AG09319 (cell line): ENCODE measurements around the gene TANGO6.

Experiments used
- DNase-seq: peaks from one replicate; pipeline ENCODE4 v3.0.0-alpha.2; 2010; ENCODE audit warnings: low read depth; ENCODE audit errors: extremely low read depth
- TF ChIP-seq, protein P1 (sequence below): IDR thresholded peaks from 2 replicates; pipeline ENCODE4 v1.5.1; 2011; ENCODE audit warnings: low read depth, mild to moderate bottlenecking, inconsistent platforms, low read length, moderate library complexity

The TANGO6 gene

DNA sequence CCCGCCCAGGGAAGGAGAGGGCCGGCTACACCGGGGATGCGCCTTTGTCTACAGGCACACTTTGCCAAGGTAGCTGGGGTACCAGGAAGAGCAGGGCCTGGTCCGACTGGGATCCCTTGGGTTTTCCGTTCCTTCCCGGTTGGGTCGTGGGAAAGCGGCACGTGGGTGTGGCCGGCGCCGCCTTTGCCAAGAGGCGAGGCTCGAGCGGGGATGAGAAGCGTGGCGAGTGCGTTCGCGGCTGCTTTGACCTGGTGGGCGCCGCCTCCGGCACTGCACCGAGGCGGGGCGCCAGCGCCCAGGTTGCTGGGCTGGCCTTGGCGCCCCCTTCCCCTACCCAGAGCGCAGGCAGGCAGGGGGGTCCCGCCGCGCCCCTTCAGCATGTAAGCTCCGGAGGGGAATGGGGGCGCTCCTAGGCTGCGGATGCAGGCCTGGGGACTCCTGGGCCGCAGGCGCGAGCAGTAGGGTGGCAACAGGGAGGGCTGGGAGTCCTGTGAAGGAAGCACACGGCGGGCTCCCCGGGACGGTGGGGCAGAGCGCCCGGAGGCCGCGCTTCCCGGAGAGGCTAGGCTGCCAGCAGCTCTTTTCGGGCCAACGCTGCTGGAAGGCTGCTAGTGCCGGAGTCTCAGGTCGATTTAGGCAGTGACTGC lies 264.1 kb downstream of the TANGO6 start:
- DNase-seq = no peak
- TF ChIP-seq, protein P1, sequence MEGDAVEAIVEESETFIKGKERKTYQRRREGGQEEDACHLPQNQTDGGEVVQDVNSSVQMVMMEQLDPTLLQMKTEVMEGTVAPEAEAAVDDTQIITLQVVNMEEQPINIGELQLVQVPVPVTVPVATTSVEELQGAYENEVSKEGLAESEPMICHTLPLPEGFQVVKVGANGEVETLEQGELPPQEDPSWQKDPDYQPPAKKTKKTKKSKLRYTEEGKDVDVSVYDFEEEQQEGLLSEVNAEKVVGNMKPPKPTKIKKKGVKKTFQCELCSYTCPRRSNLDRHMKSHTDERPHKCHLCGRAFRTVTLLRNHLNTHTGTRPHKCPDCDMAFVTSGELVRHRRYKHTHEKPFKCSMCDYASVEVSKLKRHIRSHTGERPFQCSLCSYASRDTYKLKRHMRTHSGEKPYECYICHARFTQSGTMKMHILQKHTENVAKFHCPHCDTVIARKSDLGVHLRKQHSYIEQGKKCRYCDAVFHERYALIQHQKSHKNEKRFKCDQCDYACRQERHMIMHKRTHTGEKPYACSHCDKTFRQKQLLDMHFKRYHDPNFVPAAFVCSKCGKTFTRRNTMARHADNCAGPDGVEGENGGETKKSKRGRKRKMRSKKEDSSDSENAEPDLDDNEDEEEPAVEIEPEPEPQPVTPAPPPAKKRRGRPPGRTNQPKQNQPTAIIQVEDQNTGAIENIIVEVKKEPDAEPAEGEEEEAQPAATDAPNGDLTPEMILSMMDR = no peak

DNA sequence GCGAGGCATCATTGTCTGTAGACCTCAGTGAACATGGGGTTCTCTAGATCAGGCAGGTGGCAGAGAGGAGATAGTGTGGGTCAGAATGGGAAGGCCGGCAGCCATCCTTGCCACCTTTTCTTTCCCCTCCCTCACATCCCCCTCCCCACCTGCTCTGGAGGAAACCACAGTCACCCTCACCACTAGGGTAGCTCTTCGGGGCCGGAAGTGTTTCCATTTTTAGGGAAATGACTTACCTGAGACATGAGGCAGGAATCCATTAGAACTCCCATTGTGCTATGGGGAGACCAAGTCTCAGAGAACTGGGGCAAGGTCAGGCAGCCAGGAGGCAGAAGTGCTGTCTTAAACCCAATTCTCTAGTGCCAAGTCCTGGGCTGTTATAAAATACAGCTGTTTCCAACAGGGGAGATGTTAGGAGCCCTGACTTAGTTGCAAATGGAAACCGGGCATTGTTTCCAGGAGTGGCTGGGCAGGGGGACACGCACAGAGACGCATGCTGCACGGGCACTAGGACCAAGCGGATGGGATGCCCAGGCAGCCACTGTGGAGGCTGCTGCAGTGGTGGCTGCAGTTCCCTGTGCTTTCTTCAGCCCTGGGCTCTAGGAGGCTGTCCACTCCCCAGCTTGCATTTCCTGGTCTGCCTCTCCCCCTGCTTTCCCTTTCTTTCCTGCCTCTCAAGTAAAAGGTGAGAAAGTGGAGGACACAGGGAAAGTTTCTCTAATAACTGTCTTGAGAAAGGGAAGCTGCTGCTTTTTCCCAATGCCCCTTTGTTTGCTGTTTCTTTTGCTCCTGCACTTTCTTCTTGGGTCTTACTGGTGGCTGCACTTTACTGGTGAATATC lies 265.0 kb downstream of the TANGO6 start:
- TF ChIP-seq, protein P1 = no peak
- no peak for DNase-seq

DNA sequence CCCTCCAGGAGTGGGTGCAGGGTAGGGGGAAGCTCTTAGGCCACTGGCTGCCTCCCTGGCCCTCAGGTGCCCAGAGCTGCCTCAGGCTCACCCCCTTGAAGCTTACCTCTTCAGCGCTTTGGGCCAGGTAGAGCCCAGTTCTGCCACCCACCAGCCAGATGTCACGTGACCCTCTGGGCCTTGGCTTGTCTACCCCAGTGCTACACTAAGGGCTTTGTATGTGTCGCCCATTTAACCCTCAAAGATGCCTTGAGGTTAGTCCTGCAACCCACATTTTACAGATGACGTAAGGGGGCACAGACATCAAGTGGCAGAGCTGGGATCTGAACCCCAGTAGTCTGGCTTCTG lies 265.5 kb downstream of the TANGO6 start:
- TF ChIP-seq, protein P1 = no peak
- DNase-seq = no peak

DNA sequence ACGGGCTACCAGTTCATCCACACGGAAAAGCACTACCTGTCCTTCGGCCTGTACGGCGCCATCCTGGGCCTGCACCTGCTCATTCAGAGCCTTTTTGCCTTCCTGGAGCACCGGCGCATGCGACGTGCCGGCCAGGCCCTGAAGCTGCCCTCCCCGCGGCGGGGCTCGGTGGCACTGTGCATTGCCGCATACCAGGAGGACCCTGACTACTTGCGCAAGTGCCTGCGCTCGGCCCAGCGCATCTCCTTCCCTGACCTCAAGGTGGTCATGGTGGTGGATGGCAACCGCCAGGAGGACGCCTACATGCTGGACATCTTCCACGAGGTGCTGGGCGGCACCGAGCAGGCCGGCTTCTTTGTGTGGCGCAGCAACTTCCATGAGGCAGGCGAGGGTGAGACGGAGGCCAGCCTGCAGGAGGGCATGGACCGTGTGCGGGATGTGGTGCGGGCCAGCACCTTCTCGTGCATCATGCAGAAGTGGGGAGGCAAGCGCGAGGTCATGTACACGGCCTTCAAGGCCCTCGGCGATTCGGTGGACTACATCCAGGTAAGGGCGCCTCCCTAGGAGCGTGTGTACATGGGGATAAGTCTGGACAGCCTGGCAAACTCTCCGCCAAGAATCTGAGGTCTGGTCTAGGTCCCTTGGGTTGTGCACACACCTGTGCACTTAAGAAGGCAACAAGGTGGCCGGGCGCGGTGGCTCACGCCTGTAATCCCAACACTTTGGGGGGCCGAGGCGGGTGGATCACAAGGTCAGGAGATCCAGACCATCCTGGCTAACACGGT lies 266.3 kb downstream of the TANGO6 start:
- no peak for DNase-seq
- TF ChIP-seq, protein P1 = no peak

DNA sequence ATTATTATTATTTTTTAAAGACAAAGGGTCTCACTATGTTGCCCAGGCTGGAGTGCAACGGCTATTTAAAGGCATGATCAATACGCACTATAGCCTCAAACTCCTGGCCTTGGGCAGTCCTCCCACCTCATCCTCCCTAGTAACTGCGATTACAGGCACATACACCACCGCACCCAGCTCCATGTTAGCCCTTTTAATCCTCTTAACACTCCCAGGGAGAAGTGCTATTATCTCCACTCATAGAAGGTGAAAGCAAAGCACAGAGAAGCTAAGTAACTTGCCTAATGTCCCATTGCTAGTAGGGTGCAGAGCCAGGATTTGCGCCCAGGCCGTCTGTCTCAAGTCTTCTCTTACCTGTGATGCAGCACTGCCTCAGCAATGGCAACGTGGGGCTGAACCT lies 267.1 kb downstream of the TANGO6 start:
- TF ChIP-seq, protein P1 = no peak

DNA sequence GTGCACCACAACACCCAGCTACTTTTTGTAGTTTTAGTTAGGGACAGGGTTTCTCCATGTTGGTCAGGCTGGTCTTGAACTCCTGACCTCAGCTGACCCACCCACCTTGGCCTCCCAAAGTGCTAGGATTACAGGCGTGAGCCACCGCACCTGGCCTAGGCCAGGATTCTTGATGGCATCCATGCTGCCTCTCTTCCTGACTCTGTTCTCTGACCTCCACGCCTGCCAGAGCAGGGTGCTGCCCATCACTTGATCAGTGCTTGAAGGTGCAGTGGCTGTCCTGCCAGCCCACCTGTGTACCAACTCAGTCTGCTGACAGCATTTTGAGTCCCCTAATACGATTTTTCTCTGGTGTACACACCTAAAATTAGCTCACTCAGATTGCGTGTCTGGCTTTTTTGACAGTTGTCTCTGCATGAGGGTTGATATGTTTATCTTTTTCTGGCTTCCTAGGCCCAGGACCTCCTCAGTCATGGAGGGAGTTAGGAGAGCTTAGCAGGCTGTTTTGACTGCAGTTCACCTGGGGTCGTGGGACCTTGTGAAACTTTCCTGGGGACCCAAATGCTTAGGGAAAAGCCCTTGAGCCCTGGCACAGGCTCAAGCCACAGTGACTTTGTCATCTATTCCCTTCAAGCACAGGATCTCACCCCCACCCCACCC lies 268.0 kb downstream of the TANGO6 start:
- TF ChIP-seq, protein P1 = no peak
- no peak for DNase-seq

More for the DNA sequence above, 267.1 kb downstream of the TANGO6 start:
- no peak for DNase-seq
